Spleen (tissue), 7 donors: Measurements from ENCODE around the gene PIP5K1B.

ENCODE experiments used
- POLR2A ChIP-seq, 3 donors: fragments of 450-650 bp; IDR thresholded peaks; one replicate each; pipeline ENCODE4 v1.5.1; 2017; ENCODE audit warnings: antibody characterized with exemption in 3 of 3, mild to moderate bottlenecking in 1 of 3
- TF ChIP-seq, protein P1 (sequence below), 11 experiments: fragments of 200-600 bp in 7 of 11; fragments of 450-650 bp in 4 of 11; sonication (generic) in 4 of 11; IDR thresholded peaks in 8 of 11; conservative IDR thresholded peaks in 3 of 11; 1 replicate in 7 of 11; 2 replicates in 4 of 11; pipeline versions ENCODE4 v1.4.0 to v1.8.0; 2016 to 2021; ENCODE audit warnings: antibody characterized with exemption in 11 of 11, inconsistent platforms in 4 of 11, mild to moderate bottlenecking in 1 of 11
- donor health status: DM: no; HTN: no; CAD: no; lungs with moderate emphysema.
- donor health status: DM: no; HTN: no; CAD: no.
- donor health status: DM: no; HTN: no; CAD: no.

DNA sequence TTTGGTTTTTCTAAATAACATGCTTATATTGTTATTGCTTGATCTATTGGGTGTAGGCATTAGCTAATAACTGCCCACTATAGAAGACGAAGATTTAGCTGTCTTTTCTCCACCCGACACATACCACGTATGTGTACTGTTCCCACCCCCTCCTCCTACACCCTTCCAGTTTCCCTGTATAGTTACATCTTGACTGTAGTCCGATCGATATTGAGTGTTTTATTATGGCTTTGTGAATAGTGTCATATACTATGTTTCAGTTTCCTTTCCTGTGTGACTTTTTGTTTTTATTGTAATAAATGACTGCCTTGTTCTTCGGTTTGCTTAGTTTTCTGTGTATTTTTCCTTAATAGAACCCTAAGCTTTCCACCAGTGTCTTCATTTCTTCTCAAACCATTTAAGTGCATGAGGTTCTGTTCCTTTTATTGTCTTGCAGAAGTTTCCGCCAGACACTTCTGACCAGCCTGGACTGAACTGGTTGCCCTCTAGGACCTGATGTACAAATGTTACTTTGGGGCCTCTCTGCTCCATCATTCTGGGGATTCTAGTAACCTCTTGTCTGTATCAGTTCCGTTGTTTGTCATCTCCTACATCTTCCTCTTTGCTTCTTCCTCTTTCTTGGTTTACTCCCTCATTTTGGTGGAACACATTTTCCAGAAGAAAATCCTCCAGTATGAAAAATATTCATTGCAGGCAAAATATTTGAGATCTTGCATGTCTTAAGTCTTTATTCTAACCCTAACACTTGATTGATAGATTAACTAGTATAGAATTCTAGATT lies 247.0 kb downstream of the PIP5K1B start:
- no peak for TF ChIP-seq POLR2A (IDR thresholded peaks at IDR 0.05)
- TF ChIP-seq, protein P1, sequence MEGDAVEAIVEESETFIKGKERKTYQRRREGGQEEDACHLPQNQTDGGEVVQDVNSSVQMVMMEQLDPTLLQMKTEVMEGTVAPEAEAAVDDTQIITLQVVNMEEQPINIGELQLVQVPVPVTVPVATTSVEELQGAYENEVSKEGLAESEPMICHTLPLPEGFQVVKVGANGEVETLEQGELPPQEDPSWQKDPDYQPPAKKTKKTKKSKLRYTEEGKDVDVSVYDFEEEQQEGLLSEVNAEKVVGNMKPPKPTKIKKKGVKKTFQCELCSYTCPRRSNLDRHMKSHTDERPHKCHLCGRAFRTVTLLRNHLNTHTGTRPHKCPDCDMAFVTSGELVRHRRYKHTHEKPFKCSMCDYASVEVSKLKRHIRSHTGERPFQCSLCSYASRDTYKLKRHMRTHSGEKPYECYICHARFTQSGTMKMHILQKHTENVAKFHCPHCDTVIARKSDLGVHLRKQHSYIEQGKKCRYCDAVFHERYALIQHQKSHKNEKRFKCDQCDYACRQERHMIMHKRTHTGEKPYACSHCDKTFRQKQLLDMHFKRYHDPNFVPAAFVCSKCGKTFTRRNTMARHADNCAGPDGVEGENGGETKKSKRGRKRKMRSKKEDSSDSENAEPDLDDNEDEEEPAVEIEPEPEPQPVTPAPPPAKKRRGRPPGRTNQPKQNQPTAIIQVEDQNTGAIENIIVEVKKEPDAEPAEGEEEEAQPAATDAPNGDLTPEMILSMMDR (IDR thresholded peaks at IDR 0.05 in 8 of 11, conservative IDR thresholded peaks at IDR 0.05 in 3 of 11): no peak
